Left ventricle myocardium inferior (tissue), 1 donor: Measurements from ENCODE around the gene SLC6A2. TPM values are rescaled to one million over a fixed set of nuclear protein-coding genes. Genes with fewer than 3 reads are reported as not detected.

Experiments
- DNase-seq: peaks from one replicate; pipeline ENCODE4 v3.0.0-alpha.2; 2020
- H3K27ac ChIP-seq: fragments of 200-600 bp; replicated peaks from 2 replicates; pipeline ENCODE4 v1.8.0; 2021
- H3K27me3 ChIP-seq: fragments of 200-600 bp; 2 replicates; pipeline ENCODE4 v1.8.0; 2021; ENCODE audit warnings: low read depth
- H3K36me3 ChIP-seq: fragments of 200-600 bp; 2 replicates; pipeline ENCODE4 v1.8.0; 2021
- H3K4me1 ChIP-seq: fragments of 200-600 bp; 2 replicates; pipeline ENCODE4 v1.8.0; 2021
- H3K4me3 ChIP-seq: fragments of 200-600 bp; 2 replicates; pipeline ENCODE4 v1.8.0; 2021; ENCODE audit warnings: mild to moderate bottlenecking, moderate library complexity
- H3K9me3 ChIP-seq: fragments of 200-600 bp; replicated peaks from 2 replicates; pipeline ENCODE4 v1.8.0; 2021
- intact Hi-C: fragments of 100-400 bp; cut with micrococcal nuclease; formaldehyde crosslinking; loops from one replicate; pipeline ENCODE4 v1.11.0; 2022
- total RNA-seq: library from RNA; stranded (reverse); fragmentation: NEBNext Ultra II Directional; extraction: Animal tissue kit (Norgen Biotek cat#: 25700); gene quantifications from one replicate; pipeline ENCODE4 v1.2.1, GENCODE V29; 2021
- TF ChIP-seq, protein P1 (sequence below): fragments of 200-600 bp; IDR thresholded peaks from 2 replicates; pipeline ENCODE4 v1.8.0; 2021; ENCODE audit warnings: antibody characterized with exemption, mild to moderate bottlenecking, borderline replicate concordance
- donor health status: DM: no; HTN: yes; CAD: no; lungs with severe emphysema.

The SLC6A2 gene
- total RNA-seq, 1 donor from 2014 or later: not detected

DNA sequence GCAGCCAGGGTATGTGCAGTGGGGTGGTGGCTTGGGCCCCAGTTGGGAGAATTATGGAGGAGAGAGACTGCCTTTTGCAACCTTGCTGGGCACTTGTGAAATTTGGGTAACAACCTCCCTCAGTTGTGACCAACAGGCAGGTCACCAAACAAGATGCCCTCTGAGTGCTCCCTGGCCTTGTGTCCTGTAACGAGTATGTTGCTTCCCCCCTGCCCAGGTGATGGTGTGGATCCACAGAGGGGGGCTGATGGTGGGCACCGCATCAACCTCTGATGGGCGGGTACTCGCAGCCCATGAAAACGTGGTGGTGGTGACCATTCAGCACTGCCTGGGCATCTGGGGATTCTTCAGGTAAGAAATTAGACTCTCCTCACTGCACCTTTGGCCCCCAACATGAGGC lies 74.3 kb downstream of the SLC6A2 start:
- H3K9me3 ChIP-seq: no peaks in the 10 kb centered on the region
- no peak overlapping the region for H3K27ac ChIP-seq
- intact Hi-C loops: no loop called here
- H3K27me3 ChIP-seq: peaks cover 71% of the 10 kb centered on the region
- no peaks in the 10 kb centered on the region for H3K36me3 ChIP-seq
- no peaks in the 10 kb centered on the region for H3K4me1 ChIP-seq
- TF ChIP-seq, protein P1, sequence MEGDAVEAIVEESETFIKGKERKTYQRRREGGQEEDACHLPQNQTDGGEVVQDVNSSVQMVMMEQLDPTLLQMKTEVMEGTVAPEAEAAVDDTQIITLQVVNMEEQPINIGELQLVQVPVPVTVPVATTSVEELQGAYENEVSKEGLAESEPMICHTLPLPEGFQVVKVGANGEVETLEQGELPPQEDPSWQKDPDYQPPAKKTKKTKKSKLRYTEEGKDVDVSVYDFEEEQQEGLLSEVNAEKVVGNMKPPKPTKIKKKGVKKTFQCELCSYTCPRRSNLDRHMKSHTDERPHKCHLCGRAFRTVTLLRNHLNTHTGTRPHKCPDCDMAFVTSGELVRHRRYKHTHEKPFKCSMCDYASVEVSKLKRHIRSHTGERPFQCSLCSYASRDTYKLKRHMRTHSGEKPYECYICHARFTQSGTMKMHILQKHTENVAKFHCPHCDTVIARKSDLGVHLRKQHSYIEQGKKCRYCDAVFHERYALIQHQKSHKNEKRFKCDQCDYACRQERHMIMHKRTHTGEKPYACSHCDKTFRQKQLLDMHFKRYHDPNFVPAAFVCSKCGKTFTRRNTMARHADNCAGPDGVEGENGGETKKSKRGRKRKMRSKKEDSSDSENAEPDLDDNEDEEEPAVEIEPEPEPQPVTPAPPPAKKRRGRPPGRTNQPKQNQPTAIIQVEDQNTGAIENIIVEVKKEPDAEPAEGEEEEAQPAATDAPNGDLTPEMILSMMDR: no peak
- DNase-seq: no peak
- H3K4me3 ChIP-seq: no peak overlapping the region

DNA sequence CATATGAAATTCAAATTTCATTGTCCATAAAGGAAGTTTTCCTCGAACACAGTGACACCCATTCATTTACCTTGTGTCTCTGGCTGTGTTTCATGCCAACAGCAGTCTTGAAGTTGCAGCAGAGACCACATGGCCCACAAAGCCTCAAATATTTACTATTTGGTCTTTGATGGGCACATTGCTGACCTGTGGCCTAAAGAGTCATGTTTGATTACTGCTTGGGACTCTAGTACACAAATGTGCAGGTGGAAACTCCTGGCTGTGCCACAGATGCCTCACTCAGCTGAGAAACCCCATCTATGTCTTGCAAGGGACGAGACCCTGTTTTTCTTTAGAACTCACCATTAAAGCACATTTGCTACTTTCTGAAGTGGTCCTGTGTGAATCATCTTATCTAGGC lies 76.7 kb downstream of the SLC6A2 start:
- Histone ChIP-seq H3K36me3 (no peaks in the 10 kb centered on the region), H3K27ac (no peak overlapping the region), H3K9me3 (no peaks in the 10 kb centered on the region), H3K4me3 (no peak overlapping the region), H3K27me3 (peaks cover 88% of the 10 kb centered on the region), H3K4me1 (no peaks in the 10 kb centered on the region)
- intact Hi-C loops: no loop called here
- no peak for DNase-seq
- TF ChIP-seq, protein P1: no peak

DNA sequence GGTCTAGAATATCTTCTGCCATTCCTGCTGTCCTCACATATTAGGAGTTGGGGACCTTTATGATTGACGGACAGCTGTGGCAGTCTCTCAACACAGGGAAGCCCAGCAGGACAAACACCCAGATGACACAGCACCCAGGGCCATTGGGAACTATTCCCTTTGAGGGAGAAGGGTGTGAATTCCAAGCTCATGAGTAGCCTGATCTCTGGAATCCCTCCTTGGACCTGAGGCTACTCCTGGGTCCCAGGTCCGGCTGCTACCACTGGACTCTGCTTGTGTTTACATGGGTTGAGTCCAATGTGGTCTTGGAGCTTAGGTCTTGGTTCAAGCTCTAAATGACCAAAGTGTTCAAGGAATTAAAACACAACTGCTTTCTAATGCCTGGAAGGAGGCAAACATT lies 78.9 kb downstream of the SLC6A2 start:
- H3K27ac ChIP-seq: no peak overlapping the region
- intact Hi-C loops: no loop called here
- TF ChIP-seq, protein P1: no peak
- no peak for DNase-seq
- H3K27me3 ChIP-seq: peaks cover 91% of the 10 kb centered on the region
- H3K9me3 ChIP-seq: no peaks in the 10 kb centered on the region
- H3K4me3 ChIP-seq: no peak overlapping the region
- no peaks in the 10 kb centered on the region for H3K4me1 ChIP-seq
- no peaks in the 10 kb centered on the region for H3K36me3 ChIP-seq

DNA sequence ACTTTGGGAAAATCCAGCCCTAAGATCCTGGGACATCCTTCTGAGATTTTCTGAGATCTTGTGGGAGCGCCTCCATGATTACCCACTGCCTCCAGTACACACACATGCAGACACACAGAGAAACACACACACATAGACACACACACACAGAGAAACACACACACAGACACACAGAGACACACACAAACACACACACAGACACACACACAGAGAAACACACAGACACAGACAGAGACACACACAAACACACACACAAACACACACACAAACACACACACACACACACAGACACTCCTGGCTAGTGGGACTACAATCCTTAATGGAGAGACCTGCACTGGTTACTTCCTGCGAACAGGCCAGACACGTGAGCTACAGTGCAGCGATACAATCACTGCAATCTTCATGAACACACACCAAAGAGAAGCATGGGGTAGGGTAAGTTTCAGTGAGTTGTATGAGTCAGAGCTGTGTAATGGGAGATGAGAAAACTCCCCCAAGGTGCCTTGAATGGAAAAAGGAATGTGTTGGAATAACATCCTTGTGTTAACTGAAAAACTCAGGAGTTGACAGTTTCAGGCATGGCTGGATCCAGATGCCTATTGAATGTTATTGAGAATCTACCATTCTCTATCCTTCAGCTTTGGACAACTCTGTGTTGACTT lies 79.5 kb downstream of the SLC6A2 start:
- peaks cover 91% of the 10 kb centered on the region for H3K27me3 ChIP-seq
- TF ChIP-seq, protein P1: no peak
- H3K4me3 ChIP-seq: no peak overlapping the region
- intact Hi-C loops: no loop called here
- no peaks in the 10 kb centered on the region for H3K4me1 ChIP-seq
- no peak overlapping the region for H3K27ac ChIP-seq
- no peaks in the 10 kb centered on the region for H3K36me3 ChIP-seq
- no peak for DNase-seq
- no peaks in the 10 kb centered on the region for H3K9me3 ChIP-seq

DNA sequence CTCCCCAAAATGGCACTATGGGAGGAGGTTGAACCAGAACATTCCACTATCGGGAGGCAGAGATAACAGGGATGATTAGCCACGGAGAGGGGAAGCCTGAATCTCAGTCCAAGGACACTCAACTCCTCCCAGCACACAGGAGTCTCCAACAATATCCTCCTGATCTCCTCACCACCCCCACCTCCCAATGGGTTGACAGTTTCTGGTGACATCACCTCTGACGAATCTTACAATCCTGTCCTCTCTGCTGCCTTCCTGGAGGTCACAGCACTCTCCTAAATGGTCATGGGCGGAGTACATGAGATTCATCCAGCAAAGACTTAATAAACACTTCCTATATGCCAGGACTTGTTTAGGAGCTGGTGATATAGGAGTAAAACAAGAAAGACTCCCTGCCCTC lies 80.9 kb downstream of the SLC6A2 start:
- no peaks in the 10 kb centered on the region for H3K36me3 ChIP-seq
- H3K27ac ChIP-seq: no peak overlapping the region
- no peak overlapping the region for H3K4me3 ChIP-seq
- intact Hi-C loops: no loop called here
- TF ChIP-seq, protein P1: no peak
- H3K27me3 ChIP-seq: peaks cover 92% of the 10 kb centered on the region
- DNase-seq: no peak
- no peaks in the 10 kb centered on the region for H3K4me1 ChIP-seq
- H3K9me3 ChIP-seq: no peaks in the 10 kb centered on the region
